Keratinocyte (primary cell): ENCODE measurements around the gene UQCRHL. TPM values are rescaled to one million over a fixed set of nuclear protein-coding genes. Genes with fewer than 3 reads are reported as not detected.
"Not testable (repeated sequence)": the region's sequence is repeated elsewhere in the genome, so short reads cannot be mapped to it uniquely, and the experiment has no call there.

Source experiments
- DNase-seq: peaks from one replicate; pipeline ENCODE4 v3.0.0-alpha.2; 2011; ENCODE audit warnings: low read depth, missing footprints, low spot score
- FAIRE-seq: peaks from 2 replicates; lab custom pipeline; 2011; peaks lifted over from hg19 to GRCh38; lab: Jason Lieb, UNC
- H2AFZ ChIP-seq: 2 replicates; pipeline ENCODE4 v1.6.0; 2012; ENCODE audit warnings: low read length, control low read depth, inconsistent platforms; ENCODE audit not compliant: control insufficient read depth
- H3K27ac ChIP-seq: 2 replicates; pipeline ENCODE4 v1.5.1; 2011; ENCODE audit warnings: low read length; ENCODE audit not compliant: control insufficient read depth, insufficient read depth
- H3K27me3 ChIP-seq: 3 replicates; pipeline ENCODE4 v1.6.0; 2011; ENCODE audit warnings: low read length; ENCODE audit not compliant: control insufficient read depth, insufficient read depth; ENCODE audit errors: extremely low read depth
- H3K36me3 ChIP-seq, 2 experiments: 2 replicates in 1 of 2; 3 replicates in 1 of 2; pipeline ENCODE4 v1.5.1; 2011; ENCODE audit warnings: low read length in 2 of 2, mild to moderate bottlenecking in 1 of 2; ENCODE audit not compliant: control insufficient read depth in 2 of 2, insufficient read depth in 2 of 2; ENCODE audit errors: extremely low read depth in 1 of 2
- H3K4me1 ChIP-seq: 3 replicates; pipeline ENCODE4 v1.5.1; 2011; ENCODE audit warnings: low read length; ENCODE audit not compliant: control insufficient read depth, insufficient read depth; ENCODE audit errors: extremely low read depth
- H3K4me2 ChIP-seq: 3 replicates; pipeline ENCODE4 v1.6.0; 2011; ENCODE audit warnings: low read depth, low read length; ENCODE audit not compliant: control insufficient read depth, insufficient read depth; ENCODE audit errors: extremely low read depth
- H3K4me3 ChIP-seq, 3 experiments: fragments of 200-600 bp in 1 of 3; sonication (generic) in 1 of 3; 2 replicates in 2 of 3; 3 replicates in 1 of 3; pipeline ENCODE4 v1.5.1; 2011 to 2016; ENCODE audit warnings: low read length in 3 of 3, mild to moderate bottlenecking in 3 of 3, control low read depth in 2 of 3, inconsistent platforms in 1 of 3, low read depth in 1 of 3, mixed read lengths in 1 of 3, mixed run types in 1 of 3, moderate library complexity in 1 of 3; ENCODE audit not compliant: control insufficient read depth in 2 of 3, insufficient read depth in 2 of 3; ENCODE audit errors: extremely low read depth in 1 of 3
- H3K79me2 ChIP-seq: 2 replicates; pipeline ENCODE4 v1.6.0; 2012; ENCODE audit warnings: low read length; ENCODE audit not compliant: control insufficient read depth, insufficient read depth
- H3K9ac ChIP-seq: 3 replicates; pipeline ENCODE4 v1.6.0; 2011; ENCODE audit warnings: low read length; ENCODE audit not compliant: control insufficient read depth, insufficient read depth; ENCODE audit errors: extremely low read depth
- H3K9me1 ChIP-seq: 3 replicates; pipeline ENCODE4 v1.6.0; 2011; ENCODE audit warnings: low read length; ENCODE audit not compliant: control insufficient read depth, insufficient read depth; ENCODE audit errors: extremely low read depth
- H3K9me3 ChIP-seq: 2 replicates; pipeline ENCODE4 v1.5.1; 2012; ENCODE audit warnings: low read depth, low read length; ENCODE audit not compliant: control insufficient read depth
- H4K20me1 ChIP-seq: 3 replicates; pipeline ENCODE4 v1.6.0; 2011; ENCODE audit warnings: low read length; ENCODE audit not compliant: control insufficient read depth, insufficient read depth; ENCODE audit errors: extremely low read depth
- EZH2 ChIP-seq: IDR thresholded peaks from one replicate; pipeline ENCODE4 v1.6.1; 2012; ENCODE audit warnings: inconsistent platforms, mild to moderate bottlenecking, low read length, moderate library complexity
- dilution Hi-C: fragments of 300-500 bp; cut with MboI; formaldehyde crosslinking; loops from one replicate; pipeline ENCODE4 v1.7.0; 2020; ENCODE audit warnings: low sequenced_read_pairs; ENCODE audit not compliant: extremely low pct_ligation_motif_present
- polyA plus RNA-seq, 5 experiments: library from polyadenylated mRNA; depleted of rRNA in 3 of 5; stranded (reverse) in 3 of 5; stranded (forward) in 1 of 5; unstranded in 1 of 5; fragments of >200 nt; gene quantifications; 1 replicate in 1 of 5; 2 replicates in 3 of 5; 3 replicates in 1 of 5; pipeline versions ENCODE4 v1.2.1 to v1.2.3, GENCODE V29; 2011 to 2012; ENCODE audit warnings: missing spikeins in 2 of 5, low read depth in 1 of 5, low replicate concordance in 1 of 5
- TF ChIP-seq, protein P1 (sequence below), 3 experiments: IDR thresholded peaks in 1 of 3; conservative IDR thresholded peaks in 1 of 3; optimal IDR thresholded peaks in 1 of 3; 2 replicates in 2 of 3; 3 replicates in 1 of 3; pipeline versions ENCODE3 to v1.5.1; 2011; ENCODE audit warnings: low read length in 3 of 3, mild to moderate bottlenecking in 3 of 3, moderate library complexity in 2 of 3, control low read depth in 1 of 3, inconsistent platforms in 1 of 3; ENCODE audit not compliant: insufficient read depth in 2 of 3; ENCODE audit errors: extremely low read depth in 1 of 3

UQCRHL gene
- polyA plus RNA-seq, 1 donor (not counting 4 experiments of a cell fraction or from before 2014, with no cell fraction given) = 14.0 TPM

DNA sequence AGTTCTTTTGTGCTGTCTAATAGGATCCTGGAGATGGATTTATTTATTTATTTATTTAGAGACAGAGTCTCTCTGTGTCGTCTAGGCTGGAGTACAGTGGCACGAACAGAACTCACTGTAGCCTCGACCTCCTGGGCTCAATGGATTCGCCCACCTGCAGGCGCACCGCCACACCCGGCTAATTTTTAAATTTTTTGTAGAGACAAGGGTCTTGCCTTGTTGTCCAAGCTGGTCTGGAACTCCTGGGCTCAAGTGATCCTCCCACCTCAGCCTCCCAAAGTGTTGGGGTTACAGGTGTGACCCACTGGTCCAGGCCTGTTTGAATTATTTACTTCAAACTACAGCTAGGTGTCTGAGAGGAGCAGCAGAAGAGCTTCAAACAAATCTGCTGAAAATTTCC is 30.5 kb upstream of the UQCRHL start:
- peaks cover 5% of the 10 kb centered on the region for H3K4me1 ChIP-seq
- no peaks in the 10 kb centered on the region for H4K20me1 ChIP-seq
- H3K4me3 ChIP-seq = no peak overlapping the region
- FAIRE-seq = no peak
- dilution Hi-C loops = no loop called here
- no peak overlapping the region for H3K27ac ChIP-seq
- H3K9me3 ChIP-seq = no peaks in the 10 kb centered on the region
- H3K27me3 ChIP-seq = no peaks in the 10 kb centered on the region
- H3K36me3 ChIP-seq = no peaks in the 10 kb centered on the region
- no peak overlapping the region for H2AFZ ChIP-seq
- H3K79me2 ChIP-seq = no peaks in the 10 kb centered on the region
- H3K9me1 ChIP-seq = no peaks in the 10 kb centered on the region
- H3K9ac ChIP-seq = no peak overlapping the region
- no peak overlapping the region for H3K4me2 ChIP-seq
- TF ChIP-seq, protein P1, sequence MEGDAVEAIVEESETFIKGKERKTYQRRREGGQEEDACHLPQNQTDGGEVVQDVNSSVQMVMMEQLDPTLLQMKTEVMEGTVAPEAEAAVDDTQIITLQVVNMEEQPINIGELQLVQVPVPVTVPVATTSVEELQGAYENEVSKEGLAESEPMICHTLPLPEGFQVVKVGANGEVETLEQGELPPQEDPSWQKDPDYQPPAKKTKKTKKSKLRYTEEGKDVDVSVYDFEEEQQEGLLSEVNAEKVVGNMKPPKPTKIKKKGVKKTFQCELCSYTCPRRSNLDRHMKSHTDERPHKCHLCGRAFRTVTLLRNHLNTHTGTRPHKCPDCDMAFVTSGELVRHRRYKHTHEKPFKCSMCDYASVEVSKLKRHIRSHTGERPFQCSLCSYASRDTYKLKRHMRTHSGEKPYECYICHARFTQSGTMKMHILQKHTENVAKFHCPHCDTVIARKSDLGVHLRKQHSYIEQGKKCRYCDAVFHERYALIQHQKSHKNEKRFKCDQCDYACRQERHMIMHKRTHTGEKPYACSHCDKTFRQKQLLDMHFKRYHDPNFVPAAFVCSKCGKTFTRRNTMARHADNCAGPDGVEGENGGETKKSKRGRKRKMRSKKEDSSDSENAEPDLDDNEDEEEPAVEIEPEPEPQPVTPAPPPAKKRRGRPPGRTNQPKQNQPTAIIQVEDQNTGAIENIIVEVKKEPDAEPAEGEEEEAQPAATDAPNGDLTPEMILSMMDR (optimal IDR thresholded peaks at IDR 0.05 in 1 of 3, IDR thresholded peaks at IDR 0.05 in 1 of 3, conservative IDR thresholded peaks at IDR 0.05 in 1 of 3; ENCODE audit: extremely low read depth in 1 of 3, insufficient read depth in 2 of 3, low read length in 3 of 3) = no peak
- TF ChIP-seq EZH2 = no peak
- no peak for DNase-seq

DNA sequence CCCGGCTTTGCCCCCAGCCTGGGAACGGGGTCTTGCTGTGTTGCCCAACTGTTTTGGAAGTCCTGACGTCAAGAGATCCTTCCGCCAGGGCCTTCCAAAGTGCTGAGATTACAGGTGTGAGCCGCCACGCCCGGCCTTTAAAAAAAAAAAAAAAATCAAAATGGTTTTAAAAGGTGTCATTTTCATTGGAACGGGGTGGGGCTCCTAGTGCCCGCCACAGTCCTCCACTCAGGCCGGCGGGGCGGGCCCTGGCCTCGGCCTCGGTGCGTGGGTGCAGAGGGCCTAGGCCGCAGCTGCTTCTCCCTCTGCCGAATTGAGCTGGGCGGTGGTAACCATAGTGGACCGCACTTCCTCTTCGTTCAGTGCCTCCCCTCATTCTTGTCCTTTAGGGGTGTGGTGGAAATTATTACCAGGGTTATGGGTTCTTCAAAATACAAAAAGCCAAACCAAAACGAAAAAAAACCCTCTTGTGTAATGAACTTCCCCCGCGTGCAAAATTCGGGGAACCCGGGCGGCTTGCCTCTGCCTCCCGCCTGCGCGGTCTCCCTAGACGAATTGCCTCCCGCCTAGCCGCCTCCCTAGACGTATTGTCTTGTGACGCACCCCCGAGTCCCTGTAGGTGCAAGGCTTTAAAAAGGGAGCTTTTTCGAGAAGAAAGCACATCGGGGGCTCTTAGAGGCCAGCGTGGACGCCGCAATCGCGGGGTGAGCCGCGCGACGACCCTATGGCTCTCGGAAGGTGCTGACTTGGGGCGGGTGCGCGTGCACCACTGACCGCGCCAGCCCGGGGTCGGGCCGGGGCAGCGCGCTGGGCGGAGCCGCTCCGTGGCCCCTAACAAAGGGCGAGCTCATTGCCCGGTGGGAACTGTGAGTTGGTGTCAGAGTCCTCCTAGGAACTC is 29.6 kb upstream of the UQCRHL start:
- Histone ChIP-seq H3K4me3 (no peak overlapping the region), H3K9ac (no peak overlapping the region)

DNA sequence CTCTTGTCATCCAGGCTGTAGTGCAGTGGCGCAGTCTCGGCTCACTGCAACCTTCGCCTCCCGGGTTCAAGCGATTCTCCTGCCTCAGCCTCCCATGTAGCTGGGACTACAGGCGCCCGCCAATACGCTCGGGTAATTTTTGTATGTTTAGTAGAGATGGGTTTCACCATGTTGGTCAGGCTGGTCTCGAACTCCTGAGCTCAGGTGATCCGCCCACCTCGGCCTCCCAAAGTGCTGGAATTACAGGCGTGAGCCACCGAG is 29.0 kb upstream of the UQCRHL start:
- peak overlapping the region; percentile 98 for H3K9ac ChIP-seq
- H3K4me2 ChIP-seq = peak overlapping the region; percentile 95
- H3K79me2 ChIP-seq, H3K27me3 ChIP-seq, FAIRE-seq, DNase-seq, H3K36me3 ChIP-seq, H3K9me1 ChIP-seq, H3K9me3 ChIP-seq, H4K20me1 ChIP-seq, dilution Hi-C loops: not testable (repeated sequence)
- peak overlapping the region; percentile 99 for H2AFZ ChIP-seq
- peak overlapping the region; percentile 97 for H3K27ac ChIP-seq
- peaks cover 19% of the 10 kb centered on the region for H3K4me1 ChIP-seq
- H3K4me3 ChIP-seq = peak overlapping the region; percentile 37 to 95 (median 71)

More for the DNA sequence above, 29.6 kb upstream of the UQCRHL start:
- H3K27ac ChIP-seq = no peak overlapping the region
- DNase-seq (no peak), FAIRE-seq (no peak)
- H3K79me2 ChIP-seq = no peaks in the 10 kb centered on the region
- H3K4me2 ChIP-seq = no peak overlapping the region
- dilution Hi-C loops = no loop called here
- TF ChIP-seq, protein P1 (optimal IDR thresholded peaks at IDR 0.05 in 1 of 3, IDR thresholded peaks at IDR 0.05 in 1 of 3, conservative IDR thresholded peaks at IDR 0.05 in 1 of 3; ENCODE audit: extremely low read depth in 1 of 3, insufficient read depth in 2 of 3, low read length in 3 of 3) = no peak
- no peak for TF ChIP-seq EZH2
- no peaks in the 10 kb centered on the region for H3K9me1 ChIP-seq
- H3K27me3 ChIP-seq = no peaks in the 10 kb centered on the region
- no peaks in the 10 kb centered on the region for H3K36me3 ChIP-seq
- H3K9me3 ChIP-seq = no peaks in the 10 kb centered on the region
- H2AFZ ChIP-seq = no peak overlapping the region
- peaks cover 14% of the 10 kb centered on the region for H3K4me1 ChIP-seq
- H4K20me1 ChIP-seq = no peaks in the 10 kb centered on the region
